Chondrocyte (in vitro differentiated cells): ENCODE data around the gene APMAP. TPM values are rescaled to one million over a fixed set of nuclear protein-coding genes. Genes with fewer than 3 reads are reported as not detected.
"Not testable (repeated sequence)": the region's sequence is repeated elsewhere in the genome, so short reads cannot be mapped to it uniquely, and the experiment has no call there.

Experiments used
- DNase-seq: peaks from one replicate; pipeline ENCODE4 v3.0.0; 2021; ENCODE audit warnings: mixed read lengths, low spot score
- H3K27ac Mint-ChIP-seq: one replicate; pipeline ENCODE4 v1.8.0; 2021; ENCODE audit warnings: mild to moderate bottlenecking, moderate library complexity, mixed read lengths; ENCODE audit not compliant: unreplicated experiment
- H3K27me3 Mint-ChIP-seq: 2 replicates; pipeline ENCODE4 v1.8.0; 2021; ENCODE audit warnings: low read depth, mixed read lengths
- H3K36me3 Mint-ChIP-seq: 2 replicates; pipeline ENCODE4 v1.8.0; 2021; ENCODE audit warnings: low read depth, mixed read lengths
- H3K4me1 Mint-ChIP-seq: 2 replicates; pipeline ENCODE4 v1.8.0; 2021; ENCODE audit warnings: low read depth, mild to moderate bottlenecking, mixed read lengths
- H3K4me3 Mint-ChIP-seq: one replicate; pipeline ENCODE4 v1.8.0; 2021; ENCODE audit warnings: mild to moderate bottlenecking, moderate library complexity, mixed read lengths; ENCODE audit not compliant: unreplicated experiment
- H3K9me3 Mint-ChIP-seq: 2 replicates; pipeline ENCODE4 v1.8.0; 2021; ENCODE audit warnings: low read depth, mixed read lengths
- total RNA-seq: library from RNA; stranded (reverse); gene quantifications from 3 replicates; pipeline ENCODE4 v1.2.1, GENCODE V29; 2021
- TF ChIP-seq, protein P1 (sequence below): fragments of 200-600 bp; sonication (generic); IDR thresholded peaks from 2 replicates; pipeline ENCODE4 v1.5.0; 2021; ENCODE audit warnings: antibody characterized with exemption, mild to moderate bottlenecking, moderate library complexity

Gene APMAP
- total RNA-seq, 1 donor from 2014 or later: 82.2 TPM

DNA sequence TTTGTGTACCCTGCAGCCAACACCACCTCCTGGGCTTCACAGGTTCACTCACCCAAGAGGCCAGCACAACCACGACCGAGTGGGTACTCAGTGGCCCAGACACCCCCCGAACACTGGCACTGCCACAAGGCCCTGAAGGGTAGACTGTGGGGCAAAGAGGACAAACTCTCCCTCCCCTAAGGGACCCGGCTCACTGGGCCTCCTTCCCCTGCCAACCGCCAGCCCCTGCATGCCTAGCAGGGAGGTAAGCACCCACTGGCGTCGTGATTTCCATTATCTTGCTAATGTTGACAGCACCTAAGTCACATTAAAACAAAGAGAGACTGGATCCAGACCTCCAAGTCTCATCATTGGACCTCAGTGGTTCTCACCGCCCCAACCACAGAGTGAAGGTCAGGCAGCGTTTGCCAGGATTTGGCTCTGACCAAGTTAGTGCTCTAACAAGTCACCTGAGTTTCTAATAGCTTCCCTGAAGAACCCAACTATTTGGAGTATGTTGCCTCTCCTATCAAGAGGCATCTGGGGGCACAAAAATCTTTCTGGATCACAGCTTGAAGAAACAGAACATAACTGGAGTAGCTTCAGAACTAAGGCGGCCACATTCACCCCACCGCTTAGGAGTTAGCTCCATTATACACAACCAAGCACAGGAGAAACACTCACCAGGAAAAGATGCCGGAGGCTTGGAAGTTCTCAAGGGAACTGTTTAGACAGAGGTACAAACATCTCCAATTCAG is 14.0 kb upstream of the APMAP start:
- H3K4me1 Mint-ChIP-seq: no peaks in the 10 kb centered on the region
- no peak overlapping the region for H3K4me3 Mint-ChIP-seq
- peaks cover 9% of the 10 kb centered on the region for H3K9me3 Mint-ChIP-seq
- H3K36me3 Mint-ChIP-seq: peaks cover 14% of the 10 kb centered on the region
- no peak overlapping the region for H3K27ac Mint-ChIP-seq
- peaks cover 2% of the 10 kb centered on the region for H3K27me3 Mint-ChIP-seq
- no peak for DNase-seq
- TF ChIP-seq, protein P1, sequence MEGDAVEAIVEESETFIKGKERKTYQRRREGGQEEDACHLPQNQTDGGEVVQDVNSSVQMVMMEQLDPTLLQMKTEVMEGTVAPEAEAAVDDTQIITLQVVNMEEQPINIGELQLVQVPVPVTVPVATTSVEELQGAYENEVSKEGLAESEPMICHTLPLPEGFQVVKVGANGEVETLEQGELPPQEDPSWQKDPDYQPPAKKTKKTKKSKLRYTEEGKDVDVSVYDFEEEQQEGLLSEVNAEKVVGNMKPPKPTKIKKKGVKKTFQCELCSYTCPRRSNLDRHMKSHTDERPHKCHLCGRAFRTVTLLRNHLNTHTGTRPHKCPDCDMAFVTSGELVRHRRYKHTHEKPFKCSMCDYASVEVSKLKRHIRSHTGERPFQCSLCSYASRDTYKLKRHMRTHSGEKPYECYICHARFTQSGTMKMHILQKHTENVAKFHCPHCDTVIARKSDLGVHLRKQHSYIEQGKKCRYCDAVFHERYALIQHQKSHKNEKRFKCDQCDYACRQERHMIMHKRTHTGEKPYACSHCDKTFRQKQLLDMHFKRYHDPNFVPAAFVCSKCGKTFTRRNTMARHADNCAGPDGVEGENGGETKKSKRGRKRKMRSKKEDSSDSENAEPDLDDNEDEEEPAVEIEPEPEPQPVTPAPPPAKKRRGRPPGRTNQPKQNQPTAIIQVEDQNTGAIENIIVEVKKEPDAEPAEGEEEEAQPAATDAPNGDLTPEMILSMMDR: no peak

DNA sequence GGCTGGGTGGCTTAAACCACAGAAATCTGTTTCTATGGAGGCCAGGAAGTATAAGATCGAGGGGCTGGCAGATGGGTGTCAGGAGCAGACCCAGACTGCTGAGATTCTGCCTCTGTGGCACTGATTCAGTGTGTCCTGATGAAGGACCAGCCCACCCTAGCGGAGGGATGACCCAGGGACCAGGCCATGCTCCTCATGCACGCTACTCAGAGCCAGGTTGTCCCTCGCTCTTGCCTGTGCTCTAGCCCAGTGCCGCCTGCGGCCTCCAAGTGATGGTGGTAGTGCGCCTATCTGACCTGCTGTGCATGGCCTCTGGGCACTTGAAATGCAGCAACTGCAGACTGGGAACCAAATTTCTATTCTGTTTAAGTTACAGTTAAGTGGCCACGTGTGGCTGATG is 13.1 kb upstream of the APMAP start:
- H3K36me3 Mint-ChIP-seq: peaks cover 14% of the 10 kb centered on the region
- DNase-seq: no peak

DNA sequence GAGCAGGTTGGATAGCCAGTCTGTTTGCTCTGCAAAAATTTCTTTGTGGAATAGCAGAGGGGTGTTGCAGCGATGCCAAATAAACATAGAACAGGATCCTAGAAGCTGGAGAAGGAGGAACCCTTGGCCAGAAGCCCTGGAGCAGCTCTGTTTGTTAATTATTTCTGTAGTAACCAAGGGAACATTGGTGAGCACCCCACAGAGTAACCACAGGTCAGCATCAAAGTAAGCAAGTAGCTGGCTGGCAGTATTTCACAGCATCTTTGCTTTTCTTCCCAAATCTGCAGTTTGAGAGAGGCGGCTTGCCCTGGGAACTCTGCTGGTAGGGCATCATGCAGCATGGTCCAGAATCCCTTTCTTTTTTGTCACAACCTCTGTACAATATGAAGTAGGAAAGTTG is 12.7 kb upstream of the APMAP start:
- Mint-ChIP-seq H3K9me3 (peaks cover 9% of the 10 kb centered on the region), H3K36me3 (peaks cover 13% of the 10 kb centered on the region), H3K27me3 (peaks cover 5% of the 10 kb centered on the region), H3K4me1 (peaks cover 5% of the 10 kb centered on the region), H3K4me3 (no peak overlapping the region), H3K27ac (no peak overlapping the region)
- DNase-seq: no peak
- TF ChIP-seq, protein P1: no peak

More for the DNA sequence above, 13.1 kb upstream of the APMAP start:
- Mint-ChIP-seq H3K4me3 (no peak overlapping the region), H3K9me3 (peaks cover 9% of the 10 kb centered on the region), H3K27ac (no peak overlapping the region), H3K27me3 (peaks cover 2% of the 10 kb centered on the region), H3K4me1 (peaks cover under 1% of the 10 kb centered on the region)
- TF ChIP-seq, protein P1: no peak

DNA sequence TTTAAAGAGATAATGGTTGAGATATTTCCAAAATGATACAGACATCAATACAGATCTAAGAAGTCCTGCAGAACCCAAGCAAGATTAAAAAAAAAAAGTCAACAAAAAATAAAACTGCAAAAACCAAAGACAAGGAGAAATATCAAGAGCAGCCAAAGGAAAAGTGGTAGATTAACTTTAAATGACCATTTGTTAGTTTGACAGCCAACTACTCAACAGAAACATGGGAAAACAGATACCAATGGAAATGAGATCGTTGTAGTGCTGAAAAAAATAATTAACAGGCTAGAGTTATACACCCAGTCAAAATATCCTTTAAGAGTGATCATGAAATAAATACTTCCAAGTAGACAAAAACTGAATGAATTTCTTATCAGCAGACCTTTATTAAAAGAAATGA is 10.5 kb upstream of the APMAP start:
- peaks cover 19% of the 10 kb centered on the region for H3K27me3 Mint-ChIP-seq
- H3K36me3 Mint-ChIP-seq: peaks cover 9% of the 10 kb centered on the region
- DNase-seq: no peak
- no peak overlapping the region for H3K27ac Mint-ChIP-seq
- peaks cover 9% of the 10 kb centered on the region for H3K9me3 Mint-ChIP-seq
- H3K4me3 Mint-ChIP-seq: no peak overlapping the region
- TF ChIP-seq, protein P1: no peak
- peaks cover 8% of the 10 kb centered on the region for H3K4me1 Mint-ChIP-seq

DNA sequence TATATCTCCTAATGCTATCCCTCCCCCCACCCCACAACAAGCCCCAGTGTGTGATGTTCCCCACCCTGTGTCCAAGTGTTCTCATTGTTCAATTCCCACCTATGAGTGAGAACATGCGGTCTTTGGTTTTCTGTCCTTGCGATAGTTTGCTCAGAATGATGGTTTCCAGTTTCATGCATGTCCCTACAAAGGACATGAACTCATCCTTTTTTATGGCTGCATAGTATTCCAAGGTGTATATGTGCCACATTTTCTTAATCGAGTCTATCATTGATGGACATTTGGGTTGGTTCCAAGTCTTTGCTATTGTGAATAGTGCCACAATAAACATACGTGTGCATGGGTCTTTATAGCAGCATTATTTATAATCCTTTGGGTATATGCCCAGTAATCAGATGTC is 8.8 kb upstream of the APMAP start:
- peaks cover 23% of the 10 kb centered on the region for H3K27me3 Mint-ChIP-seq
- not testable (repeated sequence) for H3K4me1 Mint-ChIP-seq, H3K4me3 Mint-ChIP-seq, DNase-seq, H3K9me3 Mint-ChIP-seq, H3K27ac Mint-ChIP-seq, H3K36me3 Mint-ChIP-seq

DNA sequence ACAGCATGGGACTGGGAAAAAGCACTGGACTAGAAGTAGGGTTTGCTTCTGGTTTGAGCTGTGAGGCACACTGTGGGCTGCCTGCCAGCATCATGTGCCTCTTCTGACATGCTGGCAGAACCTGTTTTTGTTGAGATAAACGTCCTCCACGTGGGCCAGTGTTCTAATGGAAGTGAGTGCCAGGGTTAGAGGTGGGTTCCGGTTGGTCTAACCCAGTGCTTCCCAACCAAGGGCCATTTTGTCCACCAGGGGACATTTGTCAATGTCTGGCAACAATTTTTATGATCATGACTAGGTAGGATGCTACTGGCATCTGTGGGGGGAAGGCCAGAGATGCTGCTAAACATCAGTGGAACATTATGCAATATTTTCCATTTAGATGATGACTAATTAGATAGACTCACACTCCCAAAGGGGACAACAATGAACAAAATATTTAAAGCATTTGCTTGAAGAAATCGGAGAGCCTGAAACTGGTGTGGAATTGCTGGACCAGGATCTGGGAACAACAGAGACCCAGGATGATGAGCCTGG is 7.8 kb upstream of the APMAP start:
- no peak for DNase-seq
- H3K4me1 Mint-ChIP-seq: peaks cover 10% of the 10 kb centered on the region
- peaks cover 7% of the 10 kb centered on the region for H3K36me3 Mint-ChIP-seq
- H3K4me3 Mint-ChIP-seq: no peak overlapping the region
- TF ChIP-seq, protein P1: peak; percentile 44
- H3K27ac Mint-ChIP-seq: no peak overlapping the region
- peaks cover 23% of the 10 kb centered on the region for H3K27me3 Mint-ChIP-seq
- peaks cover 9% of the 10 kb centered on the region for H3K9me3 Mint-ChIP-seq
